HG03175 (cell line): ENCODE measurements around the gene NAA50.

ENCODE experiments used
- ATAC-seq: cut with Tn5 transposase; IDR thresholded peaks from one replicate; pipeline ENCODE4 v1.9.1; 2021; ENCODE audit warnings: mild to moderate bottlenecking, moderate library complexity; ENCODE audit not compliant: unreplicated experiment

Gene NAA50

GRCh38 chr3:113743006-113743630 is 2.9 kb downstream of the NAA50 start:
- ATAC-seq = no peak

GRCh38 chr3:113741620-113742019 is 4.4 kb downstream of the NAA50 start:
- no peak for ATAC-seq

- no peak for ATAC-seq
These were observed 5.0 kb downstream of the NAA50 start for GRCh38 chr3:113741086-113741485.

- ATAC-seq = peak; percentile 78
These were observed 9.4 kb downstream of the NAA50 start for GRCh38 chr3:113736548-113737089.

GRCh38 chr3:113731694-113732093 is 14.4 kb downstream of the NAA50 start:
- ATAC-seq = no peak

- ATAC-seq = no peak
These were observed 15.5 kb downstream of the NAA50 start for GRCh38 chr3:113730550-113730949.

GRCh38 chr3:113728661-113729060 is 17.4 kb downstream of the NAA50 start:
- no peak for ATAC-seq

- no peak for ATAC-seq
These were observed 24.4 kb downstream of the NAA50 start for GRCh38 chr3:113721636-113722035.

- ATAC-seq = no peak
These were observed 26.3 kb downstream of the NAA50 start for GRCh38 chr3:113719758-113720157.

GRCh38 chr3:113719294-113719693 is 26.8 kb downstream of the NAA50 start:
- ATAC-seq = no peak

- no peak for ATAC-seq
These were observed 28.2 kb downstream of the NAA50 start for GRCh38 chr3:113717818-113718217.

- ATAC-seq = no peak
These were observed 28.7 kb downstream of the NAA50 start for GRCh38 chr3:113717308-113717707.

- no peak for ATAC-seq
These were observed 31.3 kb downstream of the NAA50 start for GRCh38 chr3:113714702-113715101.

GRCh38 chr3:113712129-113712528 is 33.9 kb downstream of the NAA50 start:
- no peak for ATAC-seq

- ATAC-seq = no peak
These were observed 38.2 kb downstream of the NAA50 start for GRCh38 chr3:113707835-113708234.

GRCh38 chr3:113698956-113699355 is 47.1 kb downstream of the NAA50 start:
- ATAC-seq = no peak

- no peak for ATAC-seq
These were observed 47.8 kb downstream of the NAA50 start for GRCh38 chr3:113698213-113698742.

GRCh38 chr3:113697500-113698090 is 48.5 kb downstream of the NAA50 start:
- ATAC-seq = no peak

- ATAC-seq = peak; percentile 92
These were observed 49.2 kb downstream of the NAA50 start for GRCh38 chr3:113696658-113697499.

GRCh38 chr3:113695786-113696645 is 50.0 kb downstream of the NAA50 start, which contains the start of gene USF3:
TSS of gene USF3 (minus strand) at chr3:113696642. CDS start at chr3:113674878, 21,764 bp downstream.
- peak; percentile 64 for ATAC-seq
